ENCODE data around the gene COPS2. TPM values are rescaled to one million over a fixed set of nuclear protein-coding genes. Genes with fewer than 3 reads are reported as not detected.

The COPS2 gene
- total and polyA plus RNA-seq, 10 of the 15 experiments (the other 5 are each of a cell fraction or from before 2014, with no cell fraction given): 31.5 to 115 (median 76.3) TPM

GRCh38 chr15:49084285-49084570 is 71.2 kb downstream of the COPS2 start:
- ChIA-PET CTCF (no interaction called here), POLR2A (no interaction called here), RAD21 (ENCODE audit: unreplicated experiment) (no interaction called here), SMC1A (ENCODE audit: uncharacterized antibody, unreplicated experiment) (no interaction called here)
- TF ChIP-seq BMI1 (IDR thresholded peaks at IDR 0.05; ENCODE audit: borderline replicate concordance) (no peak), POU2F2 (IDR thresholded peaks at IDR 0.05; ENCODE audit: borderline replicate concordance, low read depth, low read length) (no peak), HDAC2 (IDR thresholded peaks at IDR 0.05) (no peak), ZZZ3 (IDR thresholded peaks at IDR 0.05; ENCODE audit: control insufficient read depth, insufficient read length, low read depth) (no peak), FOXK2 (IDR thresholded peaks at IDR 0.05) (no peak), POLR2AphosphoS5 (IDR thresholded peaks at IDR 0.05; ENCODE audit: low read length) (no peak), TBL1XR1 (IDR thresholded peaks at IDR 0.05; ENCODE audit: low read depth, low read length) (no peak)
- TF ChIP-seq, protein P1, sequence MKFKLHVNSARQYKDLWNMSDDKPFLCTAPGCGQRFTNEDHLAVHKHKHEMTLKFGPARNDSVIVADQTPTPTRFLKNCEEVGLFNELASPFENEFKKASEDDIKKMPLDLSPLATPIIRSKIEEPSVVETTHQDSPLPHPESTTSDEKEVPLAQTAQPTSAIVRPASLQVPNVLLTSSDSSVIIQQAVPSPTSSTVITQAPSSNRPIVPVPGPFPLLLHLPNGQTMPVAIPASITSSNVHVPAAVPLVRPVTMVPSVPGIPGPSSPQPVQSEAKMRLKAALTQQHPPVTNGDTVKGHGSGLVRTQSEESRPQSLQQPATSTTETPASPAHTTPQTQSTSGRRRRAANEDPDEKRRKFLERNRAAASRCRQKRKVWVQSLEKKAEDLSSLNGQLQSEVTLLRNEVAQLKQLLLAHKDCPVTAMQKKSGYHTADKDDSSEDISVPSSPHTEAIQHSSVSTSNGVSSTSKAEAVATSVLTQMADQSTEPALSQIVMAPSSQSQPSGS (IDR thresholded peaks at IDR 0.05; ENCODE audit: low read length): no peak
- Histone ChIP-seq H4K20me1 (ENCODE audit: control insufficient read depth, insufficient read depth) (no peaks in the 10 kb centered on the region), H3K27ac (ENCODE audit: control insufficient read depth, insufficient read depth) (no peak overlapping the region), H3K9ac (ENCODE audit: control insufficient read depth, insufficient read depth, low read length) (no peak overlapping the region), H3K27me3 (replicated peaks in 1 of 2; ENCODE audit: control insufficient read depth in 2 of 2, insufficient read depth in 2 of 2, low read length in 1 of 2) (no peaks in the 10 kb centered on the region), H3K9me3 (replicated peaks; ENCODE audit: control insufficient read depth, insufficient read depth, low read length) (no peaks in the 10 kb centered on the region), H3K4me3 (no peak overlapping the region), H3K4me2 (ENCODE audit: control insufficient read depth, insufficient read depth) (no peak overlapping the region), H3K36me3 (ENCODE audit: control insufficient read depth in 2 of 2, insufficient read depth in 2 of 2, low read length in 1 of 2) (no peaks in the 10 kb centered on the region), H2AFZ (ENCODE audit: control insufficient read depth, low read depth, low read length) (no peak overlapping the region), H3K4me1 (ENCODE audit: control insufficient read depth, insufficient read depth, low read length) (no peaks in the 10 kb centered on the region), H3K79me2 (ENCODE audit: control insufficient read depth, insufficient read depth, low read length) (no peaks in the 10 kb centered on the region)
- DNase-seq (ENCODE audit: low read depth, low spot score) (no peak), ATAC-seq (no peak), FAIRE-seq (no peak)
- in situ Hi-C loops (cut with MboI) (no loop called here), intact Hi-C loops (cut with micrococcal nuclease; ENCODE audit: unreplicated experiment) (no loop called here)
- WGBS (ENCODE audit: insufficient coverage, insufficient replicate concordance, low lambda C conversion rate, missing lambda C conversion rate): 96% methylated on average over 3 of the region's 3 CpGs
- no TSS peak for BruUV-seq (replicated peaks)
